ENCODE measurements around the gene PLEKHB2.
"Not testable (repeated sequence)": the region's sequence is repeated elsewhere in the genome, so short reads cannot be mapped to it uniquely, and the experiment has no call there.

PLEKHB2 gene, protein sequence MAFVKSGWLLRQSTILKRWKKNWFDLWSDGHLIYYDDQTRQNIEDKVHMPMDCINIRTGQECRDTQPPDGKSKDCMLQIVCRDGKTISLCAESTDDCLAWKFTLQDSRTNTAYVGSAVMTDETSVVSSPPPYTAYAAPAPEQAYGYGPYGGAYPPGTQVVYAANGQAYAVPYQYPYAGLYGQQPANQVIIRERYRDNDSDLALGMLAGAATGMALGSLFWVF

DNA sequence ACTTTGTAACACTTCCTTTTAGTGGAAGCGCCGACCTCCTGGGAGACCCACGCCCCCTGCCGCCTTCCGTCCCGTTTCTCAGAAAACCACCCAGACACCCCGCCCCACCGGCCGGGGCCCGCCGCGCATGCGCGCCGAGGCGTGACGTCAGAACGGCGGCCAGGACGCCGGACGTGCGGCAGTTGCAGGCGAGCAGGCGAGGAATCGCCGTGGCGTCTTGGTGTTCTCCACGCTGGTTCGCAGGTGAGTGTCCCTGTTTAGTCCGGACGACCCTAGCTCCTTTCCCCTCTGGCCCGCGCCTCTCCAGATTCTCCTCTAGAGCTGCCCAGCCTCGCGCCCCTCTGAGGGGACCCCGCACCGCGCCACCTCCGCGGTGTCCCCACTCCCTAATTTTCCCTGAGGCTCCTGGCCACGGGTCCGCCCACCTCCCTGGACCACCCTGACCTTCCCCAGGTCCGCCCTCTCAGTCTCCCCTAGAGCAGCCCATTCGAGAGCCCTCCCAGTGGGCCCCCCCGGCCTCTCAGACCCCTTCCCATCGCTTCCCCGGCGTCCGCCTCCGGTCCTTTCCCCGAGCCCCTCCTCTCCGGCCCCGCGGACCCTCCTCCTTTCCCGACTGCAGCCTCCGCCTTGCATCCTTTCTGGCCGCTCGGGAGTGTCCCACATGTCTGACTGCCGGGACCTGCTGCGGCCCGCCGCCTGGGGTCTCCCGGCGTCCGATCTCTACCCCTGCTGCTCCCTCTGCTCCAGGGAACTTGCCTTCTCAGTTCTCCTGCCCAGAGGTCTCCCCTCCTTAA, at the start of gene PLEKHB2:
Gene PLEKHB2, plus strand, starts transcription at position 181 of the 794 bp plus-strand sequence. CDS start 15,606 bp downstream, outside the sequence.
- peak; percentile 85 for DNase-seq

DNA sequence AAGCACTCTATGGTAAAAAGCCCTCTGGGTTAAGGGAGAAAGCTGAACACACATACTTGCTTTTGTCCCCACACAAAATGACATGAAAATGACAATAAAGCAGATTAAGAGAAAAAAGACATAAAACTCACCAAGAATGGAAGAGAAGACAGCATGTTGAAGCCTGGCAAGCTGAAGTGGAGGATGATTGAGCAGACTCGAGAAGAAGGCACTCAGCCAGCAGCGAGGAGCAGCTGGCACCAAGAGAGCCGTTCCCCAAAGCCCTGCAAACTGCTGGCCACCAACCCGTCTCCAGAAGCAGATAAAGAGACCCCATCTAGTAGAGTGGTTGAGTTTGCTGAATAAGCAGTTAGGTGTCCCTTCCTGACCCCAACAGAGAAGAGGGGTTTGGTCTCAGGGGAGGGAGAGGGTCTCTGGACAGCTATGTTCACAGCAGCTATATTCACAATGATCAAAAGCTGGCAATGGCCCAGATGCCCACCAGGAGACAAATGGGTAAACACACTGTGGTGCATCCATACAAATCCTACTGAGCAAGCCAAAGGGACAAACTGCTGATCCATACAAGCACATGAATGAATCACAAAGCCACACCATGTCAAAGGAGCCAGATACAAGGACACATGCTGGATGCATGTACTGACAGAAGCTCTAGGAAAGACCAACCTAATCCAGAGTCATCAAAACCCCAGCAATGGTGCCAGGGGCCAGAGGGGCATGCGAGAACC, 48.8 kb upstream of the PLEKHB2 start:
- no peak for DNase-seq

DNA sequence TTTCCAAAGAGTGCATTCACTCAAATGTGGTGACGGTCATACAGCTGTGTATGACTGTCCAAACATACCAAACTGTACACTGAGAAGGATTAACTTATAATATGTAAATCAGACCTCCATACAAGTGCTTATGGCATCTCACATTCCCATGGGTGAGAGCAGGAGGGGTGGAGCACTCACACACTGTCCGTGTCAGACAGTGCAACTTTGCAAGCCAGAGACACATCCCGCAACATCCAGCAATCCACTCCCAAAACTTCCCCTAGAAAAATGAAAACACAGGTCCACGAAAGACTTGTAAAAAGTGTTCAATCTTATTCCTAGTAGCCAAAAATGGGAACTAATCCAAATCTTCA, 48.2 kb upstream of the PLEKHB2 start:
- DNase-seq = no peak

DNA sequence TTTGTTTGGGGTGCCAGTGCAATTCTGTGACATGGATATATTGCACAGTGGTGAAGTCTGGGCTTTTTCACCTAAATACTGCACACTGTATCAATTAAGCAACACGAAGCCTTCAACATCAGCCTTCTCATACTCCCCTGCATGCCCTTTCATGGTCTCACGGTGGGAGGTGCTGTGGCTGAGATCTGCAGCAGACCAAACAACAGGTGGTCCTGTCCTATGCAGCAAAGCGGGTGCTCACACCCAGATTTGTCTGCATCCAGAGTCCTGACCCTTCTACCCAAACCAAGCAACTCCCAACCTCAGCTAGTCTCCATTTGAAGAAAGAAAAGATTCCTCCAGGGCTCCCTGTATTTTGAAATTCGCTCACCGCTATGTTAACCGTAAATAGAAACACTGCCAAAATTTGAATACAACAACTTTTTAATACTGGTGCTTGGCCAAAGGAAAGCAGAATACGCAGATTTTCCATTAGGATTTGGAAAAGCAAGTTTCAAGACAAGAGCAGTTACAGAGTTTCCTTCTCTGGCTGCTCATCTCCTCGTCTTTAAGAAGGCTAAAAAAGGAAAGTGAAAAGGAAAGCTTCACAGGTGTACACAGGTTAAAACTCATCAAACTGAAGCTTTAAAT, 46.8 kb upstream of the PLEKHB2 start:
- no peak for DNase-seq

DNA sequence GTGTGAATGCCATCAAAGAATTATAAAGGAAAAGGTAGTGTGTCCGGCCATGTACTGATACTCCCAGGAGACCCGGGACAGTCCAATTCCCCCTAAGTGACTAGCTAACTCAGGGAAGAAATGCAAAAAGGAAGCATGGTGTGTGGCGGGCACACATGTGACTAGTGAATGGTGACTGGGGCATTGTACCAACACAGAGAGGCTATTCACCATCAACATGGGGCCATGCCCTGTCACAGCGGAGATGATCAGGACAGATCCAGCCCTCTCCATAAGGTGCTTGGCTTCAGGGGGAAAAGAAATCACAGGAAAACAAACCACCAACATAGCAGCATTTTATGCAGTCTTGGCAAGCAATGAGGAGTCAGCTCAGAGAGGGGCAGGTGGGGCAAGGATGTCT, 46.2 kb upstream of the PLEKHB2 start:
- no peak for DNase-seq

DNA sequence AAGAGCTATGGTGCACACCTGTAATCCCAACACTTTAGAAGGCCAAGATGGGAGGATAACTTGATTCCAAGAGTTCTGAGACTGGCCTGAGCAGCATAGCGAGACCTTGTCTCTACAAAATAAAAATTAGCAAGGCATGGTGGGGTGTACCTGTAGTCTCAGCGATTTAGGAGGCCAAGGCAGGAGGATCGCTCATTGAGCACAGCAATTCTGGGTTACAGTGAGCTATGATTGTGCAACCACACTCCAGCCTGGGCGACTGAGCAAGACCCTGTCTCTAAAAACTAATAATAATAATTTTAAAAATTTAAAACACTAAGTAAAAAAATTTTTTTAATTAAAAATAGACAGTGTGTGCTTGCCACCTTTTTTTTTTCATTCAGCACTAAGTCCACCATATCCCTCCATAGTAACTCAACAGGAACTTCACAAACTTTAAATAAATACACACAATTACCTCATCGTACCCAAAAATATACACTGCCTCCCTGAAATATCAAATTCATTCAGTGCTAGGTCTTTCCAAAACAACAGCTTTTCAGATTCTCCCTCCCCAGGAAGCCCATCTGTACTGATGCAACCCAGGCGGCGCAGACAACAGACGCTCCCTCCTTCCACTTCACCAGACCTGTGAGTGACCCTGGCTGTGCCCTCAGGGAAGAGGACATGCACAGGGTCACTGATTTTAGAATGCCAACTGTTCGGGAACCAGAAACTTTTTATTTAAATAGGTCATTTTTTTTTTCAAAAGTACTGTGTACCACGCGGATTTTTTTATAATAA, 41.4 kb upstream of the PLEKHB2 start:
- no peak for DNase-seq

DNA sequence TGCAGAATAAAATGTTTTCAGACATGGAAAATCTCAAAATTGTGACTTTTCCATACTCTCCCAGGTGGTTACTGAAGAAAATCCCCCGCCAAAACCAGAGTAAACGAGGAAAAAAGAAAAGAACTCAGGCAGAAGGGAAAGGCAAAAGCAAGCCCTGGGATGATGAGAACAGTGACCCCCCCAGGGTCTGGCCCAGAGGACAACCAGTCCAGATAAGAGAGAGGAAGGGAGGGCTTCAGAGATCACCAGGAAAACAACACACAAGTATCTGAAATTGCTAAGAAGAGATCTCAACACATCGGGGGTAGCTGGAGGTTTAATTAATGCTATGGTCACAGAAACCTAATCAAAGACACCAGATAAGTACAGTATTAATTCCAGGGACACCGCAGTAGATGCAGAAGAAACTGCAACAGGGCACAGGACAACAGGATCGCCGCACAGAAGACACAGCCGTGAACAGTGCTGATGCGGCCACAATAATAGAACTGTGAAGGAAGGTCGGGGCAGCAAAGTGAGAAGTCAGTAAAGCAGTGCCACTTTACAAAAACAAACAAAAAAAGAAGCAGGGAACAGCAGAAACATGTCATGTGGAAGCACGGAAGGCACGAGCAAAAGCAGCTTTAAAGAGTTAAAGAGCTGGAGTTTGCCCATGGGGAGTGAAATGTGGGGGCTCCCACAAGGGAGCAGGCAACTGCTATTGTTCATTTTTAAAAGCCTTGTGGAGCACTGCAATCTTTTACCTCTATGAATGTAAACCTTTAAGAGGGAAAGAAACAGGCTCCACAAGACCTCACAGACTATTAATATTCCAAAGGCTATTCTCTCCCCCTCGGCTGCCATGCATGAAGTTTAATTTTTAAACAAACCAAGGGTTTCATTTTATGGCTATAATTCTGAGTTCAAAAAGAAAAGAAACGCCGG, 40.3 kb upstream of the PLEKHB2 start:
- no peak for DNase-seq

DNA sequence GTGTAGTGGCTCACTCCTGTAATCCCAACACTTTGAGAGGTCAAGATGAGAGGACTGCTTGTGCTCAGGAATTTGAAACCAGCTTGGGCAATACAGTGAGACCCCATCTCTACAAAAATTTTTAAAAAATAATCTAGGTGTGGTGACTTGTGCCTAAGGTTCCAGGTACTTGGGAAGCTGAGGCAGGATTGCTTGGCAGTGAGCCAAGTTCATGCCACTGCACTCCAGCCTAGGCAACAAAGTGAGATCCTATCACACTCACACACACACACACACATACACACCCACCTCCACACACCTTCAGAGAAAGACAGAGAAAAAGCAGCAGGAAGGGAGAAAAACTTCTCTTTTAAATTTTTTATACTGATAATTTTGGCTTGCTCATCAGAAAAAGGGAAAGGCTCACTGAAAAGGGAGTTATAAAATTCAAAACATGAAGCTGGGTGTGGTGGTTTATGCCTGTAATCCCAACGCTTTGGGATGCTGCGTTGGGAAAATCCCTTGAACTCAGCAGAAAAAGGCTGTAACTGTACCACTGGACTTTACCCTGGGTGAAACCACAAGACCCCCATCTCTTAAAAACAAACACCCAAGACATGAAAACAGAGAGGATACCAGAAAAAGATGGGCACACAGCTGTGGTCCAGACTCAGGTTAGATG, 37.5 kb upstream of the PLEKHB2 start:
- DNase-seq = no peak

DNA sequence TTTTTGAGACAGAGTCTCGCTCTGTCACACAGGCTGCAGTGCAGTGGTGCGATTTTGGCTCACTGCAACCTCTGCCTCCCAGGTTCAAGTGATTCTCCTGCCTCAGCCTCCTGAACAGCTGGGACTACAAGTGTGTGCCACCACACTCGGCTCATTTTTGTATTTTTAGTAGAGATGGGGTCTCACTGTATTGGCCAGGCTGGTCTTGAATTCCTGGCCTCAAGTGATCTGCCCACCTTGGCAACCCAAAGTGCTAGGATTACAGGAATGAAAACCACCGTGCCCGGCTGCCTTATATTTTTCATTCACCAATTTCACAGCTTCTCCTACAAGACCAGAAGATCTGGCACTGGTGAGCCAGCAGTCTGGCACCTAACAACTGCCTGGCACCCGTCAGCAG, 37.0 kb upstream of the PLEKHB2 start:
- not testable (repeated sequence) for DNase-seq

DNA sequence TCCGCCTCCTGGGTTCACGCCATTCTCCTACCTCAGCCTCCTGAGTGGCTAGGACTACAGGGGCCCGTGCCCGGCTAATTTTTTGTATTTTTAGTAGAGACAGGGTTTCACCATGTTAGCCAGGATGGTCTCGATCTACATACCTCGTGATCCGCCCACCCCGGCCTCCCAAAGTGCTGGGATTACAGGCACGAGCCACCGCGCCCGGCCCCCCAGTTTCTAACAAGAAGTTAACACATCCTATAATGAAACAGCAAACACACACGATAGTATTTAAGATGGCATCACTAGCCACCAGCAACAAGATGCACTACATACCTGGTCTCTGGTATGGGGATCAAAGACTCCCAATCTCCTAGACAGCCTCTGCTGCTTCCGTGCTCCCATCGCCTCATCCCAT, 29.6 kb upstream of the PLEKHB2 start:
- not testable (repeated sequence) for DNase-seq

DNA sequence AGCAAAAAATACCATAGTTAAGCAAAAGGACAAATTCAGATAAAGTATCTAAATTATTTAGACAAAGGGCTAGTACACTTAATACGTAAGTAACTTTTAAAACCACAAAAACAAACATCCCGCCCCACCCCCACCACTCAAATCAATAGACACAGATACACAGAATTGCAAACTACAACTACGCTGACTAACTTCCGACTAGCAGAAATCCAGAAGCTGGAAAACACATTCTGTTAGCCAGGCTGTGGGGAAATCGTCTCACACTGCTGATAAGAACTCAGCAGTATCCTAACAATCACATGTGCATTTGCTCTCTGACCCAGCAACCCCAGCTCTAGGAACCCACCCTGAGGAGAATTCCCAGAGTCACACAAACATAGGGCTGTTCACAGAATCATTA, 28.4 kb upstream of the PLEKHB2 start:
- no peak for DNase-seq

DNA sequence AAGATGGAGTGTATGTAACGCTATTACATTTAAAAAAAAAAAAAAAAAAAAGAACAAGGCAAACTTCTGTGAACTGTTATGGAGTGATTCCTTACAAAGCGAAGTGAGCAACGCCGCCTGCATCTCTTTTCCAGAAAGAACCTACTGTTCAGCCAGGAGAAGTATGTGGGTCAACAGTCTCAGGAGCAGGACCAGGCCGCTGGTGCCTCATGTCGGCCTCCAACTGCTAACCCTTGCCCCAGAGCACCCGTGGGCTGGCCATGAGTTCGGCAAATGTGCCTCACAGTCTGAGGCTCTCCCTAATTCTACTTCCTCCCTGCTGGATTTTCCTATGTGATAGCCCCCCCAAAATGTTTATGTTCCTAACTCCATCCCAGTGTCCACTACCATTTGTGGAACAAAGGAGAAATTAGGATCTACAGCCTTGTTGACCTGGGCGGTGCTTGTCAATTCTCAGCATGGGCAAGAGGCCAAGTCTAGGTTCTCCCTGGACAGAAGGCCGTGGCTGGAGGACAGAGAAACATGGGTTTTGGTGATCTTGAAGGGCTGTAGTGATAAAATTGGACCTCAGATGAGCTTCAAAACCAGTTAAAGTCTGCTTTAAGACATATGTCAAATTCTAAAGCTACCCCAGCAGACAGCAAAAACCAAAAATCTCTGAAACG, 27.8 kb upstream of the PLEKHB2 start:
- DNase-seq = no peak

DNA sequence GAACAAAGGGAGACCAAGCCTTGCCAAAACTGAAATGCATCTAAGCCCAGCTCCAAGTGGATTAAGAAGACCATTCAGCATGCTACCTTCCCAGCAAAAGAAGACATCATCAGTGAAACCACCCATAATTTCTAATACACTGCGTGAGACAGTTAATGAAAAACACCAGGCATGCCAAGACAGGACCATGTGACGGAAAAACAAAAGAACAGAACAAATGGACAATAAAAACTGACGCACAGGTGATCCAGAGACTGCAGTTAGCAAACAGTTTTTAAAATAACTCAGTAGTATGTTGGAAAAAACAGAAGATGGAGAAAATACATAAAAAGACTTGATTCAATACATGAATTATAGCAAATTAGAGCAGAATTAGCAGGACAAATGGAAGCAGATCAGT, 27.2 kb upstream of the PLEKHB2 start:
- no peak for DNase-seq

DNA sequence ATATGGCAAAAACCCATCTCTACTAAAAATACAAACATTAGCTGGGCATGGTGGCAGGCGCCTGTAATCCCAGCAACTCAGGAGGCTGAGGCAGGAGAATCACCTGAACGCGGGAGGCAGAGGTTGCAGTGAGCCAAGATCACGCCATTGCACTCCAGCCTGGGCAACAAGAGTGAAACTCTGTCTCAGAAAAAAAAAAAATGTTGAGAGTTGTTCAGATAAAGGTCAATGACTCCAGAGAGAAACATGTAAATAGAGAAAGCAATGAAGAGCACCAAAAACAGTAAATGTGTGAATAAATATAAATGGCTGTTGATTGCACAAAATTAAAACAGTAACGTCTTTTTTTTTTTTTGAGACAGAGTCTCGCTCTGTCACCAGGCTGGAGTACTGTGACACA, 25.2 kb upstream of the PLEKHB2 start:
- DNase-seq = not testable (repeated sequence)

DNA sequence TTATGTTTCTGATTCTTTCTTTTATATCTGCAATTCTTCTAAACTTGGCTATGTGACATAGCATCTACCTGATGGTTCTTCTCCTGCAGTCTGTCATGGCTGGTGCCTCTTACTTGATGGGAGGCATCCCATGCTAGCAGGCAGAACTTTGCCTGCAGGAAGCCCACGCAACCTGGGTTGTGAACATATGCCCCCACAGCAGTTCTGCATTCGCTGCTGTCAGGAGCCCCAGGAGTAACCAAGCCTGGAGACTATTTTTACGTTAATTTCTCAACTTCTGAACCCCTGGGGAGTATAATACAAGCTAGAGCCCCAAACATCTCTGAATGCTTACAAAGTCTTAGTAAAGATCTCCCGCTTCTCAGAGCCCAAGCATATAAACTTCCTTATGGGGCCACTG, 23.9 kb upstream of the PLEKHB2 start:
- DNase-seq = no peak

DNA sequence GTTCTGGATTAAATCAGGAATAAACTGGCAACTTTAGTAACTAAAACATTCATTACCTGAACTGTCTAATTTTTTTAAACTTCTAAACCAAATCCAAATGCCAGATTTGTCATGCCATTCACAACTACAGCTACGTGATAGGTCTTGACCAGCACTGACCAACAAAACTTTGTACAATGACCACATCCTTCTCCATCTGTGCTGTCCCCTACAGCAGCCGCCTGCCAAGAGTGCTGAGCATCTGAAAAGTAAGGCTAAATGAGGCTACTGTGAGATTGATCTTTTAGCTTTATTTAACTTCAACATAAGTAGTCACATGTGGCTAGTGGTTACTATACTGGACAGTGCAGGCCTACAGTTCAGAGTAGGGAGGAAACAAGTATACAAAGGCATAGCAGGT, 19.5 kb upstream of the PLEKHB2 start:
- DNase-seq = no peak

DNA sequence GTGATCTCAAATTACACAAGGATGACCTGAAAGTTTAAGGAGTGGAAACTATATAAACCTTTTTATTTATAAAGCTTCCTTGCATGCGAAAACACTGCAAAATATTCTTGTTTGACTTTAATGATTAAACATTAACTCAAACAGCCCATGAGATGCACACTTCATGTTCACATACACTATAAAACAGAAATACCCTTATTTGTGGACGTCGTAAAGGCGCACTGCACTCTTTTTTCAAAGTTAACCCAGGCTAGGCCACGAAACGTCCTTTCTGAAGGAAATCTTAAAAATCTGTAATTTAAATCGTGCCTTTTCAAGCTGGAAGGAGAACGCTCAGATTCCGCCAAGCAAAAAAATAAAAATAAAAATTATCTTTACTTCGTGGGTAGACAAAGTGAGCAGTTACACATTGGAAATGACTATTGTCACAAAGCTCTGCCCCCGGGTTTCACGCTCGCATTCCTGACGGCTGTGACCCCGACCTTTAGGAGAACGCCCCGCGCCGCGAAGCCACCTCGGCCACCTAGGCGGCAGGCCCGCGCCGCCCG, 12.6 kb upstream of the PLEKHB2 start:
- DNase-seq = no peak

DNA sequence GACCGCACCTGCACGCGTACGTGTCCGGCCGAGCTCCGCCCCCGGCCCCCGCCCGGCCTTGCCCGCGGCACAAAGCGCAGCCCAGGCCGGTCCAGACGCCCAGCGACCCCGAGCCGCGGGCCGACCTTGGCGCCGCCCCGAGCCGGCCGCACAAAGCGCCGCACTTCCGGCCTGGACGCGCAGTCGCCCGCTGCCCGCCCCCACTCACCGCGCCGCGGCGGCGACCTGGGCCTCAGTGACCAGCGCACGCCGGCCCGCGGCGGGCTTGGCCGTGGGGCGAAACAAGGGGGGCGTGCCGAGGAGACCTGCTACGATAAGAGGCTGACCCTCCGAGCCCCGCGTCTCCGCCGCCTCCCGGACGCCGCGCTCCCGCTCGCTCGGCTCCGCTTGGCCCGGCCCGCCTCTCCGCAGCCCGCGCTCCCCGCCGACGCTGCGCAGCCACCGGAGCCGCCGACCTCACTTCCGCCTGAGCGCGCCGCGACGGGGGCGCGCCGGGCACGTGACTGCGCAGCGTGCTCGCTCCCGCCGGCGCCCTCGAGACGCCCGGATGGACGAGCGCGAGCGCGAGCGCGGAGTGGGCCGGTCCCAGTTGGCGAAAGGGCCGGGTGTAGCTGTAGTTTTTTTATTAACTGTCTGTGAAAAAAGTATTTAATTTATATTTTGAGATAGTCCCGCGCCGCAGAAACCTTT, 12.0 kb upstream of the PLEKHB2 start, which contains the start of gene FAM168B:
Gene FAM168B, minus strand, starts transcription at position 455 of the 690 bp plus-strand sequence. CDS start 10,814 bp downstream, outside the sequence.
- peak; percentile 84 for DNase-seq

Measured in GDM1 (cell line).